Right atrium auricular region (tissue), 2 donors: ENCODE measurements around the gene LYPD6B. TPM values are rescaled to one million over a fixed set of nuclear protein-coding genes. Genes with fewer than 3 reads are reported as not detected.

Source experiments
- DNase-seq: peaks from one replicate; pipeline ENCODE4 v3.0.0-alpha.2; 2019; ENCODE audit warnings: low spot score
- H3K27ac ChIP-seq, 2 donors: fragments of 200-600 bp; sonication (generic); 1 replicate in 1 of 2; 2 replicates in 1 of 2; pipeline ENCODE4 v1.5.1; 2016 to 2019
- H3K27me3 ChIP-seq, 2 donors: fragments of 200-600 bp; sonication (generic); one replicate each; pipeline versions ENCODE4 v1.5.1 to v1.6.0; 2017 to 2019
- H3K36me3 ChIP-seq: fragments of 200-600 bp; sonication (generic); one replicate; pipeline ENCODE4 v1.5.1; 2016
- H3K4me1 ChIP-seq, 2 donors: fragments of 200-600 bp; sonication (generic); one replicate each; pipeline versions ENCODE4 v1.5.1 to v1.6.0; 2017 to 2019
- H3K4me3 ChIP-seq, 2 donors: fragments of 200-600 bp; sonication (generic); 1 replicate in 1 of 2; 2 replicates in 1 of 2; pipeline ENCODE4 v1.5.1; 2017 to 2019; ENCODE audit warnings: mild to moderate bottlenecking in 1 of 2, moderate library complexity in 1 of 2
- H3K9me3 ChIP-seq, 2 donors: fragments of 200-600 bp; sonication (generic); one replicate each; pipeline ENCODE4 v1.5.1; 2019
- CTCF ChIP-seq, 2 donors: fragments of 200-600 bp; sonication (generic); IDR thresholded peaks; one replicate each; pipeline ENCODE4 v1.5.1; 2019; ENCODE audit warnings: antibody characterized with exemption in 2 of 2
- total RNA-seq, 2 donors: library from RNA; depleted of rRNA; stranded (reverse); fragments of >200 nt; gene quantifications; one replicate each; pipeline ENCODE4 v1.1.0, GENCODE V29; 2016

LYPD6B gene
- total RNA-seq, 2 donors from 2014 or later = 0.28 TPM; not detected in 1

- DNase-seq = no peak
- no peaks in the 10 kb centered on the region for H3K36me3 ChIP-seq
- TF ChIP-seq CTCF (IDR thresholded peaks at IDR 0.05) = no peak
- no peaks in the 10 kb centered on the region for H3K27me3 ChIP-seq
- H3K27ac ChIP-seq = no peak overlapping the region
- no peaks in the 10 kb centered on the region for H3K4me1 ChIP-seq
- no peak overlapping the region for H3K4me3 ChIP-seq
- H3K9me3 ChIP-seq = no peaks in the 10 kb centered on the region
These were observed 108.4 kb downstream of the LYPD6B start for GRCh38 chr2:149146876-149147275.

GRCh38 chr2:149148194-149149006 is 109.9 kb downstream of the LYPD6B start:
- TF ChIP-seq CTCF (IDR thresholded peaks at IDR 0.05) = no peak
- H3K27ac ChIP-seq = no peak overlapping the region

GRCh38 chr2:149149007-149149297 is 110.5 kb downstream of the LYPD6B start:
- H3K27me3 ChIP-seq = no peaks in the 10 kb centered on the region
- H3K9me3 ChIP-seq = no peaks in the 10 kb centered on the region
- no peaks in the 10 kb centered on the region for H3K4me1 ChIP-seq
- no peak overlapping the region for H3K27ac ChIP-seq
- TF ChIP-seq CTCF (IDR thresholded peaks at IDR 0.05) = no peak
- no peaks in the 10 kb centered on the region for H3K36me3 ChIP-seq
- no peak overlapping the region for H3K4me3 ChIP-seq
- no peak for DNase-seq

More at GRCh38 chr2:149148194-149149006, 109.9 kb downstream of the LYPD6B start:
- Histone ChIP-seq H3K4me1 (no peaks in the 10 kb centered on the region), H3K9me3 (no peaks in the 10 kb centered on the region), H3K36me3 (no peaks in the 10 kb centered on the region), H3K27me3 (no peaks in the 10 kb centered on the region), H3K4me3 (no peak overlapping the region)
- DNase-seq = no peak

- no peak for DNase-seq
- no peak overlapping the region for H3K4me3 ChIP-seq
- no peak overlapping the region for H3K27ac ChIP-seq
- H3K4me1 ChIP-seq = no peaks in the 10 kb centered on the region
- no peak for TF ChIP-seq CTCF (IDR thresholded peaks at IDR 0.05)
- H3K36me3 ChIP-seq = no peaks in the 10 kb centered on the region
- no peaks in the 10 kb centered on the region for H3K9me3 ChIP-seq
- no peaks in the 10 kb centered on the region for H3K27me3 ChIP-seq
These were observed 114.0 kb downstream of the LYPD6B start for GRCh38 chr2:149152469-149152953.

- Histone ChIP-seq H3K36me3 (no peaks in the 10 kb centered on the region), H3K27ac (no peak overlapping the region), H3K4me1 (no peaks in the 10 kb centered on the region), H3K27me3 (no peaks in the 10 kb centered on the region), H3K4me3 (no peak overlapping the region), H3K9me3 (no peaks in the 10 kb centered on the region)
- TF ChIP-seq CTCF (IDR thresholded peaks at IDR 0.05) = no peak
- DNase-seq = no peak
These were observed 116.9 kb downstream of the LYPD6B start for GRCh38 chr2:149155196-149155969.
